ENCODE results near the gene YAF2.

- TF ChIP-seq POLR2A (IDR thresholded peaks at IDR 0.05) (no peak), CTCF (IDR thresholded peaks at IDR 0.05) (no peak), EP300 (IDR thresholded peaks at IDR 0.05) (no peak), POLR2AphosphoS5 (IDR thresholded peaks at IDR 0.05) (no peak)
Measured at GRCh38 chr12:42180990-42181596, 57.0 kb downstream of the YAF2 start.
